Measurements from ENCODE around the gene HGFAC. TPM values are rescaled to one million over a fixed set of nuclear protein-coding genes. Genes with fewer than 3 reads are reported as not detected.
A peak's percentile ranks its signal among the peaks of the same experiment; 100 is the strongest.

HGFAC gene
- total RNA-seq, 1 experiment from 2014 or later: 0.28 TPM

GRCh38 chr4:3480528-3481112 is 38.9 kb downstream of the HGFAC start:
- Mint-ChIP-seq H3K36me3 (ENCODE audit: insufficient read depth, unreplicated experiment) (no peaks in the 10 kb centered on the region), H3K27ac (ENCODE audit: low read depth, unreplicated experiment) (no peak overlapping the region), H3K9me3 (ENCODE audit: unreplicated experiment) (no peaks in the 10 kb centered on the region), H3K27me3 (ENCODE audit: insufficient read depth, unreplicated experiment) (no peaks in the 10 kb centered on the region), H3K4me1 (ENCODE audit: insufficient read depth, unreplicated experiment) (peaks cover 9% of the 10 kb centered on the region), H3K4me3 (ENCODE audit: unreplicated experiment) (no peak overlapping the region)
- intact Hi-C loops (cut with micrococcal nuclease): loop anchor here (1.0 to 2.0 kb wide), 3 partner anchors 134 to 400 kb away; no protein-coding TSS in a partner anchor
- BruUV-seq (replicated peaks): no TSS peak
- TF ChIP-seq CTCF (IDR thresholded peaks at IDR 0.05; ENCODE audit: unreplicated experiment): peak; percentile 99
- peak; percentile 77 for DNase-seq (ENCODE audit: unreplicated experiment)
- ChIA-PET POLR2A (interaction anchor here (0.7 to 2.3 kb wide), 5 partner anchors 10 to 390 kb away, joined by 3 to 9 read pairs (median 4); no protein-coding TSS in a partner anchor), CTCF (interaction anchor here (0.7 to 3.9 kb wide), 44 partner anchors 9 to 475 kb away, joined by 3 to 46 read pairs (median 5); partner anchors contain the start of genes DOK7 and HGFAC)

- Mint-ChIP-seq H3K27ac (ENCODE audit: low read depth, unreplicated experiment) (no peak overlapping the region), H3K36me3 (ENCODE audit: insufficient read depth, unreplicated experiment) (no peaks in the 10 kb centered on the region), H3K9me3 (ENCODE audit: unreplicated experiment) (no peaks in the 10 kb centered on the region), H3K4me1 (ENCODE audit: insufficient read depth, unreplicated experiment) (peaks cover 9% of the 10 kb centered on the region), H3K27me3 (ENCODE audit: insufficient read depth, unreplicated experiment) (no peaks in the 10 kb centered on the region), H3K4me3 (ENCODE audit: unreplicated experiment) (no peak overlapping the region)
- no TSS peak for BruUV-seq (replicated peaks)
- no peak for DNase-seq (ENCODE audit: unreplicated experiment)
- no peak for TF ChIP-seq CTCF (IDR thresholded peaks at IDR 0.05; ENCODE audit: unreplicated experiment)
- ChIA-PET CTCF (interaction anchor here (0.6 to 3.9 kb wide), 39 partner anchors 10 to 462 kb away, joined by 3 to 46 read pairs (median 5); partner anchors contain the start of genes DOK7 and HGFAC), POLR2A (interaction anchor here (1.2 to 2.3 kb wide), 4 partner anchors 11 to 135 kb away, joined by 4 to 9 read pairs (median 6); no protein-coding TSS in a partner anchor)
- intact Hi-C loops (cut with micrococcal nuclease): loop anchor here (2.0 kb wide), 1 partner anchor 400 kb away; no protein-coding TSS in a partner anchor
Observed at GRCh38 chr4:3481113-3481531, 39.4 kb downstream of the HGFAC start.

- Mint-ChIP-seq H3K27me3 (ENCODE audit: insufficient read depth, unreplicated experiment) (no peaks in the 10 kb centered on the region), H3K27ac (ENCODE audit: low read depth, unreplicated experiment) (no peak overlapping the region), H3K4me1 (ENCODE audit: insufficient read depth, unreplicated experiment) (peaks cover 9% of the 10 kb centered on the region), H3K4me3 (ENCODE audit: unreplicated experiment) (no peak overlapping the region), H3K9me3 (ENCODE audit: unreplicated experiment) (no peaks in the 10 kb centered on the region), H3K36me3 (ENCODE audit: insufficient read depth, unreplicated experiment) (no peaks in the 10 kb centered on the region)
- TF ChIP-seq CTCF (IDR thresholded peaks at IDR 0.05; ENCODE audit: unreplicated experiment): no peak
- ChIA-PET POLR2A (interaction anchor here (1.2 to 2.3 kb wide), 2 partner anchors 60 to 136 kb away, joined by 4 to 9 read pairs; no protein-coding TSS in a partner anchor), CTCF (interaction anchor here (0.6 to 3.9 kb wide), 15 partner anchors 11 to 399 kb away, joined by 3 to 46 read pairs (median 10); partner anchors contain the start of gene HGFAC)
- no TSS peak for BruUV-seq (replicated peaks)
- DNase-seq (ENCODE audit: unreplicated experiment): no peak
- intact Hi-C loops (cut with micrococcal nuclease): loop anchor here (2.0 kb wide), 1 partner anchor 399 kb away; no protein-coding TSS in a partner anchor
Observed at GRCh38 chr4:3481783-3482393, 40.1 kb downstream of the HGFAC start.

GRCh38 chr4:3482707-3483106 is 40.9 kb downstream of the HGFAC start:
- no peak for DNase-seq (ENCODE audit: unreplicated experiment)
- POLR2A ChIA-PET: no interaction called here
- H3K27me3 Mint-ChIP-seq (ENCODE audit: insufficient read depth, unreplicated experiment): no peaks in the 10 kb centered on the region
- H3K4me1 Mint-ChIP-seq (ENCODE audit: insufficient read depth, unreplicated experiment): peaks cover 9% of the 10 kb centered on the region
- no peaks in the 10 kb centered on the region for H3K9me3 Mint-ChIP-seq (ENCODE audit: unreplicated experiment)
- CTCF ChIA-PET: interaction anchor here (3.5 kb wide), 1 partner anchor 138 kb away, joined by 46 read pairs; no protein-coding TSS in a partner anchor
- intact Hi-C loops (cut with micrococcal nuclease): no loop called here
- H3K36me3 Mint-ChIP-seq (ENCODE audit: insufficient read depth, unreplicated experiment): no peaks in the 10 kb centered on the region
- no peak overlapping the region for H3K4me3 Mint-ChIP-seq (ENCODE audit: unreplicated experiment)
- no peak overlapping the region for H3K27ac Mint-ChIP-seq (ENCODE audit: low read depth, unreplicated experiment)
- no peak for TF ChIP-seq CTCF (IDR thresholded peaks at IDR 0.05; ENCODE audit: unreplicated experiment)
- BruUV-seq (replicated peaks): no TSS peak

Data from MCF 10A (cell line).